ENCODE results near the gene IQCK.

DNA sequence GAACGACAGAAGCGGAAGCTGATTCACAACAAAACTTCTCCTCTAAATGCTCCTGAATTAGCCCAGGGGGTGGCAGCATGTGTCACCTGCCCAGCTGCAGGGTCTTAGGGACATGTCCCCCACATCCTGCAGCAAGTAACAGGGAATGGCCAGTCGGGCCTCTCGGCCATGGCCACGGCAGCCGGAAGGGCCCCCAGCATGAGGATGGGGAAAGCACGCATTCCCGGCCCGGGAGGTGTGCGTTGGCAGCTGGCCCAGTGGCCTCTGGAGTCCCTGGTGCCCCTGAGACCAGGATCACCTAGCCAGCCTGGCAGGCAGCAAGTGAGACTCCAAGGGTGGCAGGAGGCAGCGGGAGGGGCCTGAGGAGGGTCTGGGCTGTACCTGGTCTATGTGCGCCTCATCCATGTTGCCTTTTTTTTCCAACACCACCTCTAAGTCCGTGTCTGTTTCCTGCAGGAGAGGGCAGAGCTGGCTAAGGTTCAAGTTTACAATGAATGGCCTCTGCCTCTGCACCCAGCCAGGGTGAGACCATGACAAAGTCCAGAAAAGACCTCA, 7.0 kb upstream of the IQCK start:
- TF ChIP-seq BHLHE40 (IDR thresholded peaks at IDR 0.05; ENCODE audit: borderline replicate concordance) (no peak), FOXK2 (IDR thresholded peaks at IDR 0.05) (no peak), ZNF384 (IDR thresholded peaks at IDR 0.05) (no peak), FOXA1 (IDR thresholded peaks at IDR 0.05) (no peak), FOXM1 (IDR thresholded peaks at IDR 0.05; ENCODE audit: borderline replicate concordance) (no peak), TARDBP (IDR thresholded peaks at IDR 0.05) (no peak), SP1 (IDR thresholded peaks at IDR 0.05) (no peak), SUZ12 (IDR thresholded peaks at IDR 0.05) (no peak), LEF1 (IDR thresholded peaks at IDR 0.05; ENCODE audit: borderline replicate concordance) (no peak), L3MBTL2 (conservative IDR thresholded peaks at IDR 0.05) (no peak), ARNT (IDR thresholded peaks at IDR 0.05) (no peak)
- TF ChIP-seq, protein P1, sequence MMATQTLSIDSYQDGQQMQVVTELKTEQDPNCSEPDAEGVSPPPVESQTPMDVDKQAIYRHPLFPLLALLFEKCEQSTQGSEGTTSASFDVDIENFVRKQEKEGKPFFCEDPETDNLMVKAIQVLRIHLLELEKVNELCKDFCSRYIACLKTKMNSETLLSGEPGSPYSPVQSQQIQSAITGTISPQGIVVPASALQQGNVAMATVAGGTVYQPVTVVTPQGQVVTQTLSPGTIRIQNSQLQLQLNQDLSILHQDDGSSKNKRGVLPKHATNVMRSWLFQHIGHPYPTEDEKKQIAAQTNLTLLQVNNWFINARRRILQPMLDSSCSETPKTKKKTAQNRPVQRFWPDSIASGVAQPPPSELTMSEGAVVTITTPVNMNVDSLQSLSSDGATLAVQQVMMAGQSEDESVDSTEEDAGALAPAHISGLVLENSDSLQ (IDR thresholded peaks at IDR 0.05) = no peak
